ENCODE results near the gene MKNK2.

MKNK2 gene

GRCh38 chr19:2003874-2004273 lies 47.2 kb downstream of the MKNK2 start:
- H3K27me3 ChIP-seq (replicated peaks; ENCODE audit: control insufficient read depth, insufficient read depth, low read length), result no peaks in the 10 kb centered on the region
- H3K36me3 ChIP-seq (ENCODE audit: control insufficient read depth, insufficient read depth, low read length), result no peaks in the 10 kb centered on the region; the same call in 1 of the 2 replicates
- no peak for DNase-seq (ENCODE audit: extremely low read depth, insufficient read length)
- no peak overlapping the region for H3K4me3 ChIP-seq (replicated peaks; ENCODE audit: low read depth, low read length)
- TF ChIP-seq CTCF (IDR thresholded peaks at IDR 0.05; ENCODE audit: insufficient read depth, low read length, poor library complexity, severe bottlenecking), result no peak

GRCh38 chr19:1999856-2000515 lies 51.1 kb downstream of the MKNK2 start:
- TF ChIP-seq CTCF (IDR thresholded peaks at IDR 0.05; ENCODE audit: insufficient read depth, low read length, poor library complexity, severe bottlenecking), result no peak
- Histone ChIP-seq H3K4me3 (replicated peaks; ENCODE audit: low read depth, low read length) (no peak overlapping the region), H3K27me3 (replicated peaks; ENCODE audit: control insufficient read depth, insufficient read depth, low read length) (no peaks in the 10 kb centered on the region), H3K36me3 (ENCODE audit: control insufficient read depth, insufficient read depth, low read length) (peaks cover 3% of the 10 kb centered on the region)
- peak; percentile 52 for DNase-seq (ENCODE audit: extremely low read depth, insufficient read length)

- Histone ChIP-seq H3K4me3 (replicated peaks; ENCODE audit: low read depth, low read length) (no peak overlapping the region), H3K36me3 (ENCODE audit: control insufficient read depth, insufficient read depth, low read length) (peaks cover 3% of the 10 kb centered on the region), H3K27me3 (replicated peaks; ENCODE audit: control insufficient read depth, insufficient read depth, low read length) (no peaks in the 10 kb centered on the region)
- TF ChIP-seq CTCF (IDR thresholded peaks at IDR 0.05; ENCODE audit: insufficient read depth, low read length, poor library complexity, severe bottlenecking), result no peak
- peak; percentile 29 for DNase-seq (ENCODE audit: extremely low read depth, insufficient read length)
Observed at GRCh38 chr19:1998712-1999708, 52.0 kb downstream of the MKNK2 start.

GRCh38 chr19:1997353-1998233 lies 53.5 kb downstream of the MKNK2 start:
- Histone ChIP-seq H3K36me3 (ENCODE audit: control insufficient read depth, insufficient read depth, low read length) (peaks cover 3% of the 10 kb centered on the region), H3K4me3 (replicated peaks; ENCODE audit: low read depth, low read length) (no peak overlapping the region), H3K27me3 (replicated peaks; ENCODE audit: control insufficient read depth, insufficient read depth, low read length) (no peaks in the 10 kb centered on the region)
- DNase-seq (ENCODE audit: extremely low read depth, insufficient read length), result no peak
- no peak for TF ChIP-seq CTCF (IDR thresholded peaks at IDR 0.05; ENCODE audit: insufficient read depth, low read length, poor library complexity, severe bottlenecking)

GRCh38 chr19:1992759-1993260 lies 58.2 kb downstream of the MKNK2 start:
- TF ChIP-seq CTCF (IDR thresholded peaks at IDR 0.05; ENCODE audit: insufficient read depth, low read length, poor library complexity, severe bottlenecking), result no peak
- Histone ChIP-seq H3K27me3 (replicated peaks; ENCODE audit: control insufficient read depth, insufficient read depth, low read length) (no peaks in the 10 kb centered on the region), H3K4me3 (replicated peaks; ENCODE audit: low read depth, low read length) (no peak overlapping the region), H3K36me3 (ENCODE audit: control insufficient read depth, insufficient read depth, low read length) (peaks cover 21% of the 10 kb centered on the region)
- DNase-seq (ENCODE audit: extremely low read depth, insufficient read length), result peak; percentile 24
